A549 (cell line): ENCODE results near the gene ITPKB.

ENCODE experiments used
- BCL3 ChIP-seq: fragments of >200 bp; sonication (Bioruptor Twin); formaldehyde crosslinking; IDR thresholded peaks from 3 replicates; pipeline ENCODE4 v1.6.1; 2016
- CHD2 ChIP-seq: fragments of 150-350 bp; IDR thresholded peaks from 2 replicates; pipeline ENCODE4 v1.6.1; 2014; ENCODE audit warnings: low read length; ENCODE audit not compliant: partially characterized antibody
- FOSB ChIP-seq: fragments of 250-450 bp; sonication (Bioruptor Pico); IDR thresholded peaks from 2 replicates; pipeline ENCODE4 v1.5.0; 2020; ENCODE audit warnings: mild to moderate bottlenecking, moderate library complexity
- MAZ ChIP-seq: fragments of 150-350 bp; IDR thresholded peaks from 2 replicates; pipeline ENCODE4 v1.6.1; 2014; ENCODE audit warnings: antibody characterized with exemption, low read depth, low read length, borderline replicate concordance
- NFE2L2 ChIP-seq: fragments of 150-350 bp; conservative IDR thresholded peaks from 2 replicates; pipeline ENCODE4 v1.6.1; 2014; ENCODE audit warnings: low read length
- RNF2 ChIP-seq: fragments of 200-600 bp; sonication (generic); IDR thresholded peaks from 2 replicates; pipeline ENCODE4 v1.6.1; 2016; ENCODE audit warnings: low read depth, mild to moderate bottlenecking, antibody characterized with exemption, moderate library complexity, borderline replicate concordance
- SREBF2 ChIP-seq: fragments of 450-650 bp; IDR thresholded peaks from 2 replicates; pipeline ENCODE4 v1.6.1; 2014; ENCODE audit warnings: mild to moderate bottlenecking, moderate library complexity
- ZFP36 ChIP-seq: fragments of 450-650 bp; IDR thresholded peaks from 2 replicates; pipeline ENCODE4 v1.6.1; 2014; ENCODE audit warnings: borderline replicate concordance; ENCODE audit not compliant: partially characterized antibody

- TF ChIP-seq ZFP36 (no peak), NFE2L2 (no peak), FOSB (CRISPR knock-in tag) (no peak), SREBF2 (no peak), CHD2 (no peak), RNF2 (no peak), MAZ (no peak), BCL3 (no peak)
These were observed 2.8 kb downstream of the ITPKB start for GRCh38 chr1:226736001-226736907.
